Smooth muscle cell (in vitro differentiated cells): ENCODE results near the gene CYS1. TPM values are rescaled to one million over a fixed set of nuclear protein-coding genes. Genes with fewer than 3 reads are reported as not detected.
"Not testable (repeated sequence)": the region's sequence is repeated elsewhere in the genome, so short reads cannot be mapped to it uniquely, and the experiment has no call there.

Experiments
- DNase-seq: peaks from one replicate; lab custom pipeline; 2025; ENCODE audit not compliant: unreplicated experiment; lab: John Stamatoyannopoulos, UW
- H2AFZ ChIP-seq: fragments of 200-600 bp; sonication (generic); 2 replicates; pipeline ENCODE4 v1.6.0; 2016; ENCODE audit warnings: antibody characterized with exemption, low read depth, mild to moderate bottlenecking
- H3F3A ChIP-seq: fragments of 200-600 bp; sonication (generic); 2 replicates; pipeline ENCODE4 v1.6.0; 2017; ENCODE audit warnings: antibody characterized with exemption, low read depth
- H3K27ac ChIP-seq: fragments of 200-600 bp; sonication (generic); 2 replicates; pipeline ENCODE4 v1.5.1; 2016; ENCODE audit warnings: low read depth, mild to moderate bottlenecking
- H3K27me3 ChIP-seq: fragments of 200-600 bp; sonication (generic); 2 replicates; pipeline ENCODE4 v1.6.1; 2016; ENCODE audit warnings: low read depth, mild to moderate bottlenecking
- H3K36me3 ChIP-seq: fragments of 200-600 bp; sonication (generic); 2 replicates; pipeline ENCODE4 v1.5.1; 2016; ENCODE audit warnings: low read depth
- H3K4me1 ChIP-seq: fragments of 200-600 bp; sonication (generic); 2 replicates; pipeline ENCODE4 v1.5.1; 2016; ENCODE audit warnings: low read depth
- H3K4me2 ChIP-seq: fragments of 200-600 bp; sonication (generic); 2 replicates; pipeline ENCODE4 v1.6.0; 2016; ENCODE audit warnings: mild to moderate bottlenecking
- H3K4me3 ChIP-seq: fragments of 200-600 bp; sonication (generic); 2 replicates; pipeline ENCODE4 v1.5.1; 2016; ENCODE audit warnings: mild to moderate bottlenecking
- H3K79me2 ChIP-seq: fragments of 200-600 bp; sonication (generic); 2 replicates; pipeline ENCODE4 v1.6.0; 2016; ENCODE audit warnings: low read depth, mild to moderate bottlenecking
- H3K9ac ChIP-seq: fragments of 200-600 bp; sonication (generic); 2 replicates; pipeline ENCODE4 v1.6.0; 2016; ENCODE audit warnings: low read depth
- H3K9me3 ChIP-seq: fragments of 200-600 bp; sonication (generic); replicated peaks from 2 replicates; pipeline ENCODE4 v1.5.1; 2016; ENCODE audit warnings: low read depth
- H4K20me1 ChIP-seq: fragments of 200-600 bp; sonication (generic); 2 replicates; pipeline ENCODE4 v1.6.0; 2016; ENCODE audit warnings: low read depth
- WGBS: methylation state at CpG from one replicate; pipeline ENCODE4 v1.1.7; 2016; ENCODE audit warnings: low lambda C conversion rate; 5-methylcytosine and 5-hydroxymethylcytosine counted together
- polyA plus RNA-seq: library from polyadenylated mRNA; unstranded; fragments of >200 nt; fragmentation: Nextera tagmentation; extraction: Ambion mirVana; gene quantifications from 2 replicates; pipeline ENCODE4 v1.2.1, GENCODE V29; 2016
- total RNA-seq: library from RNA; depleted of rRNA; stranded (reverse); fragments of >200 nt; gene quantifications from 2 replicates; pipeline ENCODE4 v1.2.3, GENCODE V29; 2014
- TF ChIP-seq, protein P1 (sequence below): fragments of 200-600 bp; sonication (generic); IDR thresholded peaks from 2 replicates; pipeline ENCODE4 v1.5.1; 2017; ENCODE audit warnings: borderline replicate concordance, mild to moderate bottlenecking, antibody characterized with exemption; ENCODE audit not compliant: insufficient read depth, poor library complexity, severe bottlenecking

The CYS1 gene
- total and polyA plus RNA-seq, 2 experiments from 2014 or later = 3.9 to 11.5 TPM

DNA sequence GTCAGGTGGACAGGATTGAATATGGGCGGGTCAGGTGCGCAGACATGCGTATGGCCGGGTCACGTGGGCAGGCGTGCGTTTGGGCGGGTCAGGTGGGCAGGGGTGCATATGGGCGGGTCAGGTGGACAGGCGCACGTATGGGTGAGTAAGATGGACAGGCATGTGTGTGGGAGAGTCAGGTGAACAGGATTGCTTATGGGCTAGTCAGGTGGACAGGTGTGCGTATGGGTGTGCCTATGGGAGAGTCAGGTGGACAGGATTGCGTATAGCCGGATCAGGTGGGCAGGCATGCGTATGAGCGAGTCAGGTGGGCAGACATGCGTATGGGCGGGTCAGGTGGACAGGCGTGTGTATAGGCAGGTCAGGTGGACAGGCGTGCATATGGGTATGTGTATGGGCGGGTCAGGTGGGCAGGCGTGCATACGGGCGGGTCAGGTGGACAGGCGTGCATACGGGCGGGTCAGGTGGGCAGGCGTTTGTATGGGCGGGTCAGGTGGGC is 67.2 kb downstream of the CYS1 start:
- Histone ChIP-seq H3K9ac (no peak overlapping the region), H3K79me2 (no peaks in the 10 kb centered on the region), H3K36me3 (no peaks in the 10 kb centered on the region), H4K20me1 (no peaks in the 10 kb centered on the region), H3K9me3 (no peaks in the 10 kb centered on the region), H3K4me2 (no peak overlapping the region), H3K4me1 (no peaks in the 10 kb centered on the region), H3K4me3 (no peak overlapping the region), H3K27ac (no peak overlapping the region), H3K27me3 (no peaks in the 10 kb centered on the region), H3F3A (no peaks in the 10 kb centered on the region), H2AFZ (no peak overlapping the region)
- TF ChIP-seq, protein P1, sequence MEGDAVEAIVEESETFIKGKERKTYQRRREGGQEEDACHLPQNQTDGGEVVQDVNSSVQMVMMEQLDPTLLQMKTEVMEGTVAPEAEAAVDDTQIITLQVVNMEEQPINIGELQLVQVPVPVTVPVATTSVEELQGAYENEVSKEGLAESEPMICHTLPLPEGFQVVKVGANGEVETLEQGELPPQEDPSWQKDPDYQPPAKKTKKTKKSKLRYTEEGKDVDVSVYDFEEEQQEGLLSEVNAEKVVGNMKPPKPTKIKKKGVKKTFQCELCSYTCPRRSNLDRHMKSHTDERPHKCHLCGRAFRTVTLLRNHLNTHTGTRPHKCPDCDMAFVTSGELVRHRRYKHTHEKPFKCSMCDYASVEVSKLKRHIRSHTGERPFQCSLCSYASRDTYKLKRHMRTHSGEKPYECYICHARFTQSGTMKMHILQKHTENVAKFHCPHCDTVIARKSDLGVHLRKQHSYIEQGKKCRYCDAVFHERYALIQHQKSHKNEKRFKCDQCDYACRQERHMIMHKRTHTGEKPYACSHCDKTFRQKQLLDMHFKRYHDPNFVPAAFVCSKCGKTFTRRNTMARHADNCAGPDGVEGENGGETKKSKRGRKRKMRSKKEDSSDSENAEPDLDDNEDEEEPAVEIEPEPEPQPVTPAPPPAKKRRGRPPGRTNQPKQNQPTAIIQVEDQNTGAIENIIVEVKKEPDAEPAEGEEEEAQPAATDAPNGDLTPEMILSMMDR = no peak
- no peak for DNase-seq
- WGBS = 94% methylated on average over 24 of the region's 29 CpGs

DNA sequence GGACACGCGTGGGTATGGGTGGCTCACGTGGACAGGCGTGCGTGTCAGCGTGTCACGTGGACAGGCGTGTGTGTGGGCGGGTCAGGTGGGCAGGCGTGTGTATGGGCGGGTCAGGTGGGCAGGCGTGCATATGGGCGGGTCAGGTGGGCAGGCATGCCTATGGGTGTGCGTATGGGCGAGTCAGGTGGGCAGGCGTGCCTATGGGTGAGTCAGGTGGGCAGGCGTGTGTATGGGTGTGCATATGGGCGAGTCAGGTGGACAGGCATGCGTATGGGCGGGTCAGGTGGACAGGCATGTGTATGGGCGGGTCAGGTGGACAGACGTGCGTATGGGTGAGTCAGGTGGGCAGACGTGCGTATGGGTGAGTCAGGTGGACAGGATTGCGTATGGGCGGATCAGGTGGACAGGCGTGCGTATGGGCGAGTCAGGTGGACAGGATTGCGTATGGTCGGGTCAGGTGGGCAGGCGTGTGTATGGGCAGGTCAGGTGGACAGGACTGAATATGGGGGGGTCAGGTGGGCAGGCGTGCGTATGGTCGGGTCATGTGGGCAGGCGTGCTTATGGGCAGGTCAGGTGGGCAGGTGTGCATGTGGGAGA is 67.7 kb downstream of the CYS1 start:
- H3K9ac ChIP-seq, H3K27ac ChIP-seq, H2AFZ ChIP-seq, H3K4me1 ChIP-seq, H3K4me3 ChIP-seq, H3K79me2 ChIP-seq, H3K9me3 ChIP-seq, H3K4me2 ChIP-seq, H4K20me1 ChIP-seq, H3F3A ChIP-seq, H3K36me3 ChIP-seq, DNase-seq, H3K27me3 ChIP-seq: not testable (repeated sequence)
- 96% methylated on average over 26 of the region's 37 CpGs for WGBS

DNA sequence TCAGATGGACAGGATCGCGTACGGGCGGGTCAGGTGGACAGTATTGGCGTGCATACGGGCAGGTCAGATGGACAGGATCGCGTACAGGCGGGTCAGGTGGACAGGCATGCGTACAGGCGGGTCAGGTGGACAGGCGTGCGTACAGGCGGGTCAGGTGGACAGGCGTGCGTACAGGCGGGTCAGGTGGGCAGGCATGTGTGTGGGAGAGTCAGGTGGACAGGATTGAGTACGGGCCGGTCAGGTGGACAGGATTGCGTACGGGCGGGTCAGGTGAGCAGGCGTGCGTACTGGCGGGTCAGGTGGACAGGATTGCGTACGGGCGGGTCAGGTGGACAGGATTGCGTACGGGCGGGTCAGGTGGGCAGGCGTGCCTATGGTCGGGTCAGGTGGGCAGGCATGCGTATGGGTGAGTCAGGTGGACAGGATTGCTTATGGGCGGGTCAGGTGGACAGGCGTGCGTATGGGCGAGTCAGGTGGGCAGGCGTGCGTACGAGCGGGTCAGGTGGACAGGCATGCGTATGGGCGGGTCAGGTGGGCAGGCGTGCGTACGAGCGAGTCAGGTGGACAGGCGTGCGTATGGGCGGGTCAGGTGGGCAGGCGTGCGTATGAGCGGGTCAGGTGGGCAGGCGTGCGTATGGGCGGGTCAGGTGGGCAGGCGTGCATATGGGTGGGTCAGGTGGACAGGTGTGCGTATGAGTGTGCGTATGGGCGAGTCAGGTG is 68.4 kb downstream of the CYS1 start:
- not testable (repeated sequence) for H3K9me3 ChIP-seq, H3K79me2 ChIP-seq, H2AFZ ChIP-seq, H3F3A ChIP-seq, H3K4me2 ChIP-seq, H4K20me1 ChIP-seq, H3K4me1 ChIP-seq, H3K27me3 ChIP-seq, H3K36me3 ChIP-seq, DNase-seq, H3K4me3 ChIP-seq, H3K9ac ChIP-seq, H3K27ac ChIP-seq
- 96% methylated on average over 36 of the region's 61 CpGs for WGBS

DNA sequence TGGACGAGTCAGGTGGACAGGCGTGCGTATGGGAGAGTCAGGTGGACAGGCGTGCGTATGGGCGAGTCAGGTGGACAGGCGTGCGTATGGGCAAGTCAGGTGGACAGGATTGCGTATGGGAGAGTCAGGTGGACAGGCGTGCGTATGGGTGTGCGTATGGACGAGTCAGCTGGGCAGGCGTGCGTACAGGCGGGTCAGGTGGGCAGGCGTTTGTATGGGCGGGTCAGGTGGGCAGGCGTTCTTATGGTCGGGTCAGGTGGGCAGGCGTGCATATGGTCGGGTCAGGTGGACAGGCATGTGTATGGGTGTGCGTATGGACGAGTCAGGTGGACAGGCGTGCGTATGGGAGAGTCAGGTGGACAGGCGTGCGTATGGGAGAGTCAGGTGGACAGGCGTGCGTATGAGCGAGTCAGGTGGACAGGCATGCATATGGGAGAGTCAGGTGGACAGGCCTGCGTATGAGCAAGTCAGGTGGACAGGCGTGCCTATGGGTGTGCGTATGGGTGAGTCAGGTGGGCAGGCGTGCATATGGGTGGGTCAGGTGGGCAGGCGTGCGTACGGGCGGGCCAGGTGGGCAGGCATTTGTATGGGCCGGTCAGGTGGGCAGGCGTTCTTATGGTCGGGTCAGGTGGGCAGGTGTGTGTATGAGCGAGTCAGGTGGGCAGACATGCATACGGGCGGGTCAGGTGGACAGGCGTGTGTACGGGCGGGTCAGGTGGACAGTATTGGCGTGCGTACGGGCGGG is 69.2 kb downstream of the CYS1 start:
- 98% methylated on average over 47 of the region's 52 CpGs for WGBS
- H3F3A ChIP-seq, H3K27me3 ChIP-seq, H3K4me3 ChIP-seq, H3K4me1 ChIP-seq, H3K27ac ChIP-seq, H4K20me1 ChIP-seq, H3K9ac ChIP-seq, H3K9me3 ChIP-seq, H3K36me3 ChIP-seq, H3K79me2 ChIP-seq, H2AFZ ChIP-seq, H3K4me2 ChIP-seq, DNase-seq: not testable (repeated sequence)
